NT2/D1 (cell line): ENCODE data around the gene HS6ST3.

Experiments
- SUZ12 ChIP-seq: IDR thresholded peaks from 2 replicates; pipeline ENCODE4 v1.6.1; 2011; ENCODE audit not compliant: insufficient read length, insufficient read depth; ENCODE audit errors: extremely low read depth
- YY1 ChIP-seq: IDR thresholded peaks from 2 replicates; pipeline ENCODE4 v1.6.1; 2011; ENCODE audit not compliant: insufficient read length, insufficient read depth

GRCh38 chr13:96377835-96378234 is 287.9 kb downstream of the HS6ST3 start:
- TF ChIP-seq YY1 (no peak), SUZ12 (no peak)
